OCI-LY7 (cell line): ENCODE measurements around the gene CADM2. TPM values are rescaled to one million over a fixed set of nuclear protein-coding genes. Genes with fewer than 3 reads are reported as not detected.

Experiments used
- BruUV-seq: library from RNA; stranded (reverse); fragments of 400-500 nt; replicated peaks from 2 replicates; lab custom pipeline; 2021; lab: Mats Ljungman, UMichigan
- CTCF ChIA-PET: fragments of 300-600 bp; sonication (Branson Sonifier 250); formaldehyde crosslinking; loops from one replicate; lab custom pipeline; 2022; ENCODE audit warnings: antibody characterized with exemption; ENCODE audit not compliant: unreplicated experiment; lab: Charles Lee
- POLR2A ChIA-PET: fragments of 300-600 bp; sonication (Branson Sonifier 250); formaldehyde crosslinking; loops from one replicate; lab custom pipeline; 2022; ENCODE audit warnings: antibody characterized with exemption; lab: Charles Lee
- DNase-seq: peaks from one replicate; pipeline ENCODE4 v3.0.0-alpha.2; 2015; ENCODE audit warnings: low spot score
- H2AFZ ChIP-seq: fragments of 200-600 bp; sonication (generic), shearing (Covaris generic); 2 replicates; pipeline ENCODE4 v1.6.1; 2014; ENCODE audit warnings: mild to moderate bottlenecking, antibody characterized with exemption, low read length, moderate library complexity
- H3K27ac ChIP-seq: fragments of 200-600 bp; sonication (generic); 2 replicates; pipeline ENCODE4 v1.5.1; 2014; ENCODE audit warnings: mixed run types, low read depth, mild to moderate bottlenecking, moderate library complexity, low read length, inconsistent platforms; ENCODE audit not compliant: poor library complexity, severe bottlenecking
- H3K36me3 ChIP-seq: fragments of 200-600 bp; sonication (generic); 2 replicates; pipeline ENCODE4 v1.6.1; 2014; ENCODE audit warnings: mild to moderate bottlenecking, antibody characterized with exemption, low read length, moderate library complexity, mixed read lengths; ENCODE audit not compliant: insufficient read depth
- H3K4me1 ChIP-seq: fragments of 200-600 bp; sonication (generic); 2 replicates; pipeline ENCODE4 v1.5.1; 2014; ENCODE audit warnings: mild to moderate bottlenecking, low read length; ENCODE audit not compliant: insufficient read depth, poor library complexity, severe bottlenecking
- H3K4me2 ChIP-seq: fragments of 200-600 bp; sonication (generic); 2 replicates; pipeline ENCODE4 v1.6.1; 2014; ENCODE audit warnings: mild to moderate bottlenecking, low read length
- H3K4me3 ChIP-seq: fragments of 200-600 bp; sonication (generic); 2 replicates; pipeline ENCODE4 v1.5.1; 2014; ENCODE audit warnings: mild to moderate bottlenecking, low read depth, low read length; ENCODE audit not compliant: poor library complexity, severe bottlenecking
- H3K79me2 ChIP-seq: fragments of 200-600 bp; sonication (generic); 2 replicates; pipeline ENCODE4 v1.6.1; 2016; ENCODE audit warnings: low read depth, mild to moderate bottlenecking, low read length, moderate library complexity, mixed read lengths; ENCODE audit not compliant: insufficient read depth
- H3K9me2 ChIP-seq: fragments of 200-600 bp; sonication (generic); 2 replicates; pipeline ENCODE4 v1.6.1; 2016; ENCODE audit warnings: mild to moderate bottlenecking, low read length, mixed read lengths; ENCODE audit not compliant: insufficient read depth
- H3K9me3 ChIP-seq: fragments of 200-600 bp; sonication (generic); 2 replicates; pipeline ENCODE4 v1.6.1; 2014; ENCODE audit warnings: mild to moderate bottlenecking, mixed run types, low read length, mixed read lengths
- H4K20me1 ChIP-seq: fragments of 200-600 bp; sonication (generic); 2 replicates; pipeline ENCODE4 v1.6.1; 2014; ENCODE audit warnings: mild to moderate bottlenecking, antibody characterized with exemption, low read length, moderate library complexity, mixed read lengths; ENCODE audit not compliant: insufficient read depth
- EZH2phosphoT487 ChIP-seq: fragments of 200-600 bp; sonication (generic); IDR thresholded peaks from 2 replicates; pipeline ENCODE4 v1.6.1; 2018; ENCODE audit warnings: low read depth, borderline replicate concordance, mild to moderate bottlenecking, mixed run types, antibody characterized with exemption, low read length, moderate library complexity, mixed read lengths
- intact Hi-C: fragments of 100-400 bp; cut with micrococcal nuclease; formaldehyde crosslinking; loops from one replicate; pipeline ENCODE4 v1.10.0; 2022; ENCODE audit not compliant: unreplicated experiment
- total RNA-seq, 2 experiments: library from RNA; depleted of rRNA in 1 of 2; stranded (reverse); fragments of >200 nt in 1 of 2; shearing (Covaris generic) in 1 of 2; gene quantifications; 2 replicates each; pipeline ENCODE4 v1.2.3, GENCODE V29; 2014 to 2022
- TF ChIP-seq, protein P1 (sequence below): fragments of 200-600 bp; sonication (generic); conservative IDR thresholded peaks from 2 replicates; pipeline ENCODE4 v1.5.1; 2014; ENCODE audit warnings: mild to moderate bottlenecking, antibody characterized with exemption, low read length, moderate library complexity, mixed read lengths

CADM2 gene
- total RNA-seq, 2 experiments from 2014 or later: not detected

- Histone ChIP-seq H4K20me1 (no peaks in the 10 kb centered on the region), H3K4me2 (no peak overlapping the region), H3K4me1 (no peaks in the 10 kb centered on the region), H3K36me3 (no peaks in the 10 kb centered on the region), H3K27ac (no peak overlapping the region), H3K9me2 (no peaks in the 10 kb centered on the region), H2AFZ (no peak overlapping the region), H3K9me3 (no peaks in the 10 kb centered on the region), H3K79me2 (no peaks in the 10 kb centered on the region), H3K4me3 (no peak overlapping the region)
- no TSS peak for BruUV-seq
- TF ChIP-seq, protein P1, sequence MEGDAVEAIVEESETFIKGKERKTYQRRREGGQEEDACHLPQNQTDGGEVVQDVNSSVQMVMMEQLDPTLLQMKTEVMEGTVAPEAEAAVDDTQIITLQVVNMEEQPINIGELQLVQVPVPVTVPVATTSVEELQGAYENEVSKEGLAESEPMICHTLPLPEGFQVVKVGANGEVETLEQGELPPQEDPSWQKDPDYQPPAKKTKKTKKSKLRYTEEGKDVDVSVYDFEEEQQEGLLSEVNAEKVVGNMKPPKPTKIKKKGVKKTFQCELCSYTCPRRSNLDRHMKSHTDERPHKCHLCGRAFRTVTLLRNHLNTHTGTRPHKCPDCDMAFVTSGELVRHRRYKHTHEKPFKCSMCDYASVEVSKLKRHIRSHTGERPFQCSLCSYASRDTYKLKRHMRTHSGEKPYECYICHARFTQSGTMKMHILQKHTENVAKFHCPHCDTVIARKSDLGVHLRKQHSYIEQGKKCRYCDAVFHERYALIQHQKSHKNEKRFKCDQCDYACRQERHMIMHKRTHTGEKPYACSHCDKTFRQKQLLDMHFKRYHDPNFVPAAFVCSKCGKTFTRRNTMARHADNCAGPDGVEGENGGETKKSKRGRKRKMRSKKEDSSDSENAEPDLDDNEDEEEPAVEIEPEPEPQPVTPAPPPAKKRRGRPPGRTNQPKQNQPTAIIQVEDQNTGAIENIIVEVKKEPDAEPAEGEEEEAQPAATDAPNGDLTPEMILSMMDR: no peak
- TF ChIP-seq EZH2phosphoT487: no peak
- CTCF ChIA-PET: no interaction called here
- no peak for DNase-seq
- intact Hi-C loops: no loop called here
- POLR2A ChIA-PET: interaction anchor here (1.1 kb wide), 1 partner anchor 8 kb away, joined by 3 read pairs; no protein-coding TSS in a partner anchor
Observed at GRCh38 chr3:86056962-86057361, 1098.2 kb downstream of the CADM2 start.

- Histone ChIP-seq H3K79me2 (no peaks in the 10 kb centered on the region), H3K9me3 (no peaks in the 10 kb centered on the region), H3K4me2 (no peak overlapping the region), H3K36me3 (no peaks in the 10 kb centered on the region), H3K4me3 (no peak overlapping the region), H2AFZ (no peak overlapping the region), H4K20me1 (no peaks in the 10 kb centered on the region), H3K27ac (no peak overlapping the region), H3K9me2 (no peaks in the 10 kb centered on the region), H3K4me1 (no peaks in the 10 kb centered on the region)
- no TSS peak for BruUV-seq
- no peak for DNase-seq
- TF ChIP-seq, protein P1: no peak
- TF ChIP-seq EZH2phosphoT487: no peak
- CTCF ChIA-PET: no interaction called here
- POLR2A ChIA-PET: no interaction called here
- intact Hi-C loops: no loop called here
Observed at GRCh38 chr3:86073799-86074198, 1115.0 kb downstream of the CADM2 start.

DNA sequence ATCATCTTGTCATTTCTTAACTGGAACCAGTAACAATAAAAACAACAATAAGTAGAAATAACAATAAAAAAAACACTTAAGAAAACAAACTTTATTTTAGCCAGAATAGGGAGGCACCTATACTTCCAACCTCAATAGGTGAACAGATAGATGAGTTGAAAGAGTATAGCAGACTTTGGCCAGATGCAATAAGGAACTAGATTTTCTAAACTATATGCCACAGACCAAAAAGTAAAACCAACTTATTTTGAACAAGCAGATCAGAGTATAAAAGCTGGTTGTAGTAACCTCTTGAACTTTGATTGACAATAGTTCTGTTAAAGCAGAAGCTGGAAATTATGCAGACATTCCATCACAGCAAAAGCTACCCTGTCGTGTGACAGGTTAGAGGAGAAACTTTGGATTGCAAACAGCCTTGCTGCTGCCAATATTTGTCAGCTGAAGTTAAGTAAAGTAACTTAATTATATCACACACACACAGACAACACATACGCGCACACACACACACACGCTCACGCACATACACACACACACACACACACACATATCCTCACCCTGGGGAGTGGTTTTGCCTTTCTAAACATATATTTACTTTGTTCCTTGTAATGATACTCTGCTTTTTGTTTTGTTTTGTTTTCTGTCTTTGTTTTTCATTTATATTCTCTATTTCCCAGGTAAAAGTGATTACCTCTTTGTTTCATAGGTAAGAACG, 1128.5 kb downstream of the CADM2 start:
- H3K36me3 ChIP-seq: no peaks in the 10 kb centered on the region
- DNase-seq: no peak
- intact Hi-C loops: no loop called here
- no peak overlapping the region for H3K4me3 ChIP-seq
- POLR2A ChIA-PET: no interaction called here
- no peaks in the 10 kb centered on the region for H3K79me2 ChIP-seq
- no TSS peak for BruUV-seq
- TF ChIP-seq EZH2phosphoT487: no peak
- TF ChIP-seq, protein P1: no peak
- CTCF ChIA-PET: no interaction called here
- no peaks in the 10 kb centered on the region for H3K4me1 ChIP-seq
- no peak overlapping the region for H2AFZ ChIP-seq
- no peaks in the 10 kb centered on the region for H3K9me3 ChIP-seq
- H3K9me2 ChIP-seq: no peaks in the 10 kb centered on the region
- no peak overlapping the region for H3K4me2 ChIP-seq
- no peaks in the 10 kb centered on the region for H4K20me1 ChIP-seq
- H3K27ac ChIP-seq: no peak overlapping the region
